ENCODE results near the gene DIPK2B.

DIPK2B gene

DNA sequence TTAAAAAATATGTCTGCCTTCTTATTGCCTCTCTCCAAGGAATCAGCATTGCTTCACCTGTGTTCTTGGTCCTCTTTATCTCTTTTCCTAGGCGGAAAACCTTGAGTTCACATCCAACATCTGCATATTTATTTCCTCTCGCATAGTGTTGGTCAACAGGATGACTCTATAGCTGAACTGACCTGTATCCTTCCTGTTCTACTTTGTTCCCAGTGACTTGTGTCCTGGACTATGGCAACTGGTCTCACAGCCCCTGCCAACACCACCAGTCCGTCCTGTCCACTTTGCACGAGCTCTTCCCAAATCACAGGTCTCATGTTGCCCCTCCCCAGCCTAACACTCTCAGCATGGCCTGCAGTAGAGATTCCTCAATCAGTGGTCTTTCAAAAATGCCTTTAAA lies 2.0 kb downstream of the DIPK2B start:
- H3K27ac ChIP-seq (ENCODE audit: low read depth, low read length), result peak overlapping the region; percentile 52
- H3K4me1 ChIP-seq (ENCODE audit: control insufficient read depth in 5 of 5, insufficient read depth in 5 of 5, low read length in 5 of 5), result peaks cover 0 to 39% (median 0%) of the 10 kb centered on the region in 5 donors
- peaks cover 0 to 16% (median 6%) of the 10 kb centered on the region in 5 donors for H3K27me3 ChIP-seq (ENCODE audit: control insufficient read depth in 5 of 5, insufficient read depth in 4 of 5, low read length in 5 of 5)

DNA sequence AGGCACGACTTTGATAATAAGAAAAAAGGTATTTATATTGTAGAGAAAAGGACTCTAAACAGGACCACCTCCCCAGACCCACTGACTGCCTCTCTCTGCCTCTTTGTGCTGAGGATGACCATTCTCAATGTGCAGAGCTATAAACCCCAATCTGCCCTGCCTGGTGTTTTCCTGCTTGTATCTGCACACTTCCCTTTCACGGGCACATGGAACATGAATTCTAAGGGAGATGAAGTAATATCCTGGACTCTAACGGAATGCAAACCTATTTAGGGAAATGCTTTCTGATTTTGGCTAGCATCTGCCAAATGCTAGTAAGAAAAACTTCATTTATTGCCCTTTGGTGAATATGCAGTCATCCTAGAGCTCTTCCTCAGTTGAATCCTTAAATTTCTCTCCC lies 2.4 kb downstream of the DIPK2B start:
- no peaks in the 10 kb centered on the region for H3K36me3 ChIP-seq (ENCODE audit: control insufficient read depth in 5 of 5, insufficient read depth in 5 of 5, low read length in 5 of 5)
- H3K4me1 ChIP-seq (ENCODE audit: control insufficient read depth in 5 of 5, insufficient read depth in 5 of 5, low read length in 5 of 5), result peaks cover 0 to 42% (median 0%) of the 10 kb centered on the region in 5 donors
- no peaks in the 10 kb centered on the region for H3K9me3 ChIP-seq (ENCODE audit: control insufficient read depth in 5 of 5, low read length in 5 of 5)
- H3K27me3 ChIP-seq (ENCODE audit: control insufficient read depth in 5 of 5, insufficient read depth in 4 of 5, low read length in 5 of 5), result peaks cover 0 to 16% (median 6%) of the 10 kb centered on the region in 5 donors
- H3K27ac ChIP-seq (ENCODE audit: low read depth, low read length), result peak overlapping the region; percentile 52
- peak overlapping the region in 3 of 5 donors; percentile 45 to 61 (median 58) for H3K4me3 ChIP-seq (ENCODE audit: low read depth in 1 of 5, low read length in 5 of 5)
- no peak overlapping the region for H3K9ac ChIP-seq (ENCODE audit: low read length in 5 of 5)

More for the DNA sequence above, 2.0 kb downstream of the DIPK2B start:
- Histone ChIP-seq H3K4me3 (ENCODE audit: low read depth in 1 of 5, low read length in 5 of 5) (peak overlapping the region in 3 of 5 donors; percentile 45 to 61 (median 58)), H3K9ac (ENCODE audit: low read length in 5 of 5) (peak overlapping the region in 1 of 5 donors; percentile 53), H3K9me3 (ENCODE audit: control insufficient read depth in 5 of 5, low read length in 5 of 5) (no peaks in the 10 kb centered on the region), H3K36me3 (ENCODE audit: control insufficient read depth in 5 of 5, insufficient read depth in 5 of 5, low read length in 5 of 5) (no peaks in the 10 kb centered on the region)

GRCh38 chrX:45196701-45197100 lies 4.0 kb downstream of the DIPK2B start:
- no peaks in the 10 kb centered on the region for H3K9me3 ChIP-seq (ENCODE audit: control insufficient read depth in 5 of 5, low read length in 5 of 5)
- H3K36me3 ChIP-seq (ENCODE audit: control insufficient read depth in 5 of 5, insufficient read depth in 5 of 5, low read length in 5 of 5), result no peaks in the 10 kb centered on the region
- no peak overlapping the region for H3K27ac ChIP-seq (ENCODE audit: low read depth, low read length)
- no peak overlapping the region for H3K9ac ChIP-seq (ENCODE audit: low read length in 5 of 5)
- peak overlapping the region in 1 of 5 donors; percentile 19 for H3K4me3 ChIP-seq (ENCODE audit: low read depth in 1 of 5, low read length in 5 of 5)
- H3K4me1 ChIP-seq (ENCODE audit: control insufficient read depth in 5 of 5, insufficient read depth in 5 of 5, low read length in 5 of 5), result peaks cover 0 to 45% (median 0%) of the 10 kb centered on the region in 5 donors
- peaks cover 0 to 20% (median 8%) of the 10 kb centered on the region in 5 donors for H3K27me3 ChIP-seq (ENCODE audit: control insufficient read depth in 5 of 5, insufficient read depth in 4 of 5, low read length in 5 of 5)

- H3K9me3 ChIP-seq (ENCODE audit: control insufficient read depth in 5 of 5, low read length in 5 of 5), result no peaks in the 10 kb centered on the region
- peaks cover 4 to 13% (median 10%) of the 10 kb centered on the region in 5 donors for H3K27me3 ChIP-seq (ENCODE audit: control insufficient read depth in 5 of 5, insufficient read depth in 4 of 5, low read length in 5 of 5)
- H3K4me1 ChIP-seq (ENCODE audit: control insufficient read depth in 5 of 5, insufficient read depth in 5 of 5, low read length in 5 of 5), result peaks cover 0 to 59% (median 8%) of the 10 kb centered on the region in 5 donors
- H3K27ac ChIP-seq (ENCODE audit: low read depth, low read length), result peak overlapping the region; percentile 3
- peak overlapping the region in 1 of 5 donors; percentile 17 for H3K4me3 ChIP-seq (ENCODE audit: low read depth in 1 of 5, low read length in 5 of 5)
- no peak overlapping the region for H3K9ac ChIP-seq (ENCODE audit: low read length in 5 of 5)
- H3K36me3 ChIP-seq (ENCODE audit: control insufficient read depth in 5 of 5, insufficient read depth in 5 of 5, low read length in 5 of 5), result peaks cover 0 to 4% (median 0%) of the 10 kb centered on the region in 5 donors
Measured at GRCh38 chrX:45191820-45192409, 8.8 kb downstream of the DIPK2B start.

GRCh38 chrX:45191383-45191782 lies 9.3 kb downstream of the DIPK2B start:
- Histone ChIP-seq H3K4me1 (ENCODE audit: control insufficient read depth in 5 of 5, insufficient read depth in 5 of 5, low read length in 5 of 5) (peaks cover 0 to 58% (median 8%) of the 10 kb centered on the region in 5 donors), H3K27me3 (ENCODE audit: control insufficient read depth in 5 of 5, insufficient read depth in 4 of 5, low read length in 5 of 5) (peaks cover 4 to 13% (median 9%) of the 10 kb centered on the region in 5 donors), H3K9ac (ENCODE audit: low read length in 5 of 5) (no peak overlapping the region)

DNA sequence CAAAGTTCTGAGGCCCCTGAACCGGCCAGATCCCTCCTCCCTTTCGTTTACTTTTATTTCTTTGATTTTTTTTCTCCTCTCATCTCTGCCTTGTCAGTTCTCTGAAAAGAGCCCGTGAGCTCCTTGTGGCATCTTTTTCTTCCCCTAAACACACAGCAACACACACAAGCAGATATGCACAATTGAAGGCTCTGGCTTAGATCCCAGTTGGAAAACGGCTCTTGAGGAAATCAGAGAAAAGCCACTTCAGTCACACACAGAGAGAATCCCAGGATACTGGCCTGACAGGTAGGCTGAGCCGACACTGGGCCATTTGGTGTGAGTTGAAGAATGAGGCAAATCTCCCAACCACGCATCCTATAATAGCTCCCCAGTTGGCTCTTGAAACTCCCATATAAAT lies 12.9 kb downstream of the DIPK2B start:
- no peak overlapping the region for H3K27ac ChIP-seq (ENCODE audit: low read depth, low read length)
- peak overlapping the region in 1 of 5 donors; percentile 62 for H3K9ac ChIP-seq (ENCODE audit: low read length in 5 of 5)
- H3K4me3 ChIP-seq (ENCODE audit: low read depth in 1 of 5, low read length in 5 of 5), result peak overlapping the region; percentile 56 to 72 (median 66)

More at GRCh38 chrX:45191383-45191782, 9.3 kb downstream of the DIPK2B start:
- peaks cover 0 to 4% (median 0%) of the 10 kb centered on the region in 5 donors for H3K36me3 ChIP-seq (ENCODE audit: control insufficient read depth in 5 of 5, insufficient read depth in 5 of 5, low read length in 5 of 5)
- H3K4me3 ChIP-seq (ENCODE audit: low read depth in 1 of 5, low read length in 5 of 5), result peak overlapping the region in 1 of 5 donors; percentile 17
- no peaks in the 10 kb centered on the region for H3K9me3 ChIP-seq (ENCODE audit: control insufficient read depth in 5 of 5, low read length in 5 of 5)
- H3K27ac ChIP-seq (ENCODE audit: low read depth, low read length), result no peak overlapping the region

GRCh38 chrX:45186643-45187026 lies 14.0 kb downstream of the DIPK2B start:
- Histone ChIP-seq H3K4me1 (ENCODE audit: control insufficient read depth in 5 of 5, insufficient read depth in 5 of 5, low read length in 5 of 5) (peaks cover 0 to 31% (median 9%) of the 10 kb centered on the region in 5 donors), H3K9ac (ENCODE audit: low read length in 5 of 5) (peak overlapping the region in 1 of 5 donors; percentile 62), H3K4me3 (ENCODE audit: low read depth in 1 of 5, low read length in 5 of 5) (peak overlapping the region in 4 of 5 donors; percentile 56 to 67 (median 66)), H3K27ac (ENCODE audit: low read depth, low read length) (peak overlapping the region; percentile 31), H3K36me3 (ENCODE audit: control insufficient read depth in 5 of 5, insufficient read depth in 5 of 5, low read length in 5 of 5) (peaks cover 0 to 4% (median 0%) of the 10 kb centered on the region in 5 donors), H3K27me3 (ENCODE audit: control insufficient read depth in 5 of 5, insufficient read depth in 4 of 5, low read length in 5 of 5) (peaks cover 0 to 9% (median 4%) of the 10 kb centered on the region in 5 donors), H3K9me3 (ENCODE audit: control insufficient read depth in 5 of 5, low read length in 5 of 5) (no peaks in the 10 kb centered on the region)

More for the DNA sequence above, 12.9 kb downstream of the DIPK2B start:
- H3K9me3 ChIP-seq (ENCODE audit: control insufficient read depth in 5 of 5, low read length in 5 of 5), result no peaks in the 10 kb centered on the region
- peaks cover 2 to 13% (median 7%) of the 10 kb centered on the region in 5 donors for H3K27me3 ChIP-seq (ENCODE audit: control insufficient read depth in 5 of 5, insufficient read depth in 4 of 5, low read length in 5 of 5)
- peaks cover 0 to 4% (median 0%) of the 10 kb centered on the region in 5 donors for H3K36me3 ChIP-seq (ENCODE audit: control insufficient read depth in 5 of 5, insufficient read depth in 5 of 5, low read length in 5 of 5)
- H3K4me1 ChIP-seq (ENCODE audit: control insufficient read depth in 5 of 5, insufficient read depth in 5 of 5, low read length in 5 of 5), result peaks cover 0 to 42% (median 9%) of the 10 kb centered on the region in 5 donors

DNA sequence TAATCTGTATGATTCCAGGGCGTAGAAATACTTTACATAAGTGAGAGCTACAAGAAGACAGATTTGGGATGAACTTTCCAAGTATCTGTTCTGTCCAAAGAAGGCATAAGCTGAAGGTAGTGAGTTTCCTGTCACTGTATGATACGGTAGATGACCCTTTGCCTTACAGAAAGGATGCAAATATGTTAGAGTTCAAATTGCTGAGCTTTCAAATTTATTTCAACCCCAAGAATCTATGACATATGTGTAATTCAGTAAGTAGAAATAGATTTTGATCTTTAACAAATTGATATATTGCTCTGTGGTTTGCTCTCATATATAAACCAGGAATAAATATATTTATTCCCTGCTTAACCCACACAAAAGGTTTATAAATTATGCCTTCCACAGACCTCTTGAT lies 16.5 kb downstream of the DIPK2B start:
- H3K9ac ChIP-seq (ENCODE audit: low read length in 5 of 5), result no peak overlapping the region
- peaks cover 0 to 3% (median 0%) of the 10 kb centered on the region in 5 donors for H3K9me3 ChIP-seq (ENCODE audit: control insufficient read depth in 5 of 5, low read length in 5 of 5)
- H3K27ac ChIP-seq (ENCODE audit: low read depth, low read length), result no peak overlapping the region
- no peaks in the 10 kb centered on the region for H3K36me3 ChIP-seq (ENCODE audit: control insufficient read depth in 5 of 5, insufficient read depth in 5 of 5, low read length in 5 of 5)
- H3K27me3 ChIP-seq (ENCODE audit: control insufficient read depth in 5 of 5, insufficient read depth in 4 of 5, low read length in 5 of 5), result peaks cover 0 to 5% (median 3%) of the 10 kb centered on the region in 5 donors
- no peak overlapping the region for H3K4me3 ChIP-seq (ENCODE audit: low read depth in 1 of 5, low read length in 5 of 5)
- peaks cover 0 to 24% (median 9%) of the 10 kb centered on the region in 5 donors for H3K4me1 ChIP-seq (ENCODE audit: control insufficient read depth in 5 of 5, insufficient read depth in 5 of 5, low read length in 5 of 5)

- no peak overlapping the region for H3K4me3 ChIP-seq (ENCODE audit: low read depth in 1 of 5, low read length in 5 of 5)
- peaks cover 0 to 10% (median 7%) of the 10 kb centered on the region in 5 donors for H3K27me3 ChIP-seq (ENCODE audit: control insufficient read depth in 5 of 5, insufficient read depth in 4 of 5, low read length in 5 of 5)
- no peak overlapping the region for H3K9ac ChIP-seq (ENCODE audit: low read length in 5 of 5)
- H3K27ac ChIP-seq (ENCODE audit: low read depth, low read length), result no peak overlapping the region
- no peaks in the 10 kb centered on the region for H3K36me3 ChIP-seq (ENCODE audit: control insufficient read depth in 5 of 5, insufficient read depth in 5 of 5, low read length in 5 of 5)
- H3K9me3 ChIP-seq (ENCODE audit: control insufficient read depth in 5 of 5, low read length in 5 of 5), result peaks cover 0 to 9% (median 0%) of the 10 kb centered on the region in 5 donors
- peaks cover 0 to 10% (median 4%) of the 10 kb centered on the region in 5 donors for H3K4me1 ChIP-seq (ENCODE audit: control insufficient read depth in 5 of 5, insufficient read depth in 5 of 5, low read length in 5 of 5)
Measured at GRCh38 chrX:45172890-45173289, 27.8 kb downstream of the DIPK2B start.

DNA sequence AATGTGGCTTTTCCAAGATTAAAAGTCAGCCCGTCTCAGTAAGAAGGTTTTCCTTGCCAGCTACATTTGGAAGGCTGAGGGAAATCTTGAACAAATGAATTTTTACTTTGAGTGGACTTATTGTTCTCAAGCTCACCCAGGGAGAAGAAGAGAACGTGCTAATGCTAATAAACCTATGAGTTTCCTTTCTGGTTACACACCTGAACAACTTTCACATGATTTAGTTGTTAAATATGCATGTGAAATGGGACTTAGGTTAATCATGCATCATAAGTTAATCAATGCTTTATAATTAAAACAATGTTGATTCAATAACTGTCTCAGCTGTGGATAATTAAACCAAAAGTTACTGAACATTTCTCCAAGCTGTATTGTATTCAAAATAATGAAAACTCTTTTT lies 33.9 kb downstream of the DIPK2B start:
- H3K9ac ChIP-seq (ENCODE audit: low read length in 5 of 5), result no peak overlapping the region
- no peaks in the 10 kb centered on the region for H3K9me3 ChIP-seq (ENCODE audit: control insufficient read depth in 5 of 5, low read length in 5 of 5)
- H3K27me3 ChIP-seq (ENCODE audit: control insufficient read depth in 5 of 5, insufficient read depth in 4 of 5, low read length in 5 of 5), result peaks cover 0 to 19% (median 2%) of the 10 kb centered on the region in 5 donors
- no peak overlapping the region for H3K27ac ChIP-seq (ENCODE audit: low read depth, low read length)
- no peaks in the 10 kb centered on the region for H3K36me3 ChIP-seq (ENCODE audit: control insufficient read depth in 5 of 5, insufficient read depth in 5 of 5, low read length in 5 of 5)
- H3K4me1 ChIP-seq (ENCODE audit: control insufficient read depth in 5 of 5, insufficient read depth in 5 of 5, low read length in 5 of 5), result peaks cover 0 to 5% (median 3%) of the 10 kb centered on the region in 5 donors
- no peak overlapping the region for H3K4me3 ChIP-seq (ENCODE audit: low read depth in 1 of 5, low read length in 5 of 5)

Data from subcutaneous abdominal adipose tissue (tissue), 5 donors.